Measurements from ENCODE around the gene NDUFA3. TPM values are rescaled to one million over a fixed set of nuclear protein-coding genes. Genes with fewer than 3 reads are reported as not detected.

The NDUFA3 gene
- total RNA-seq, 2 experiments from 2014 or later: 86.3 to 92.4 TPM

DNA sequence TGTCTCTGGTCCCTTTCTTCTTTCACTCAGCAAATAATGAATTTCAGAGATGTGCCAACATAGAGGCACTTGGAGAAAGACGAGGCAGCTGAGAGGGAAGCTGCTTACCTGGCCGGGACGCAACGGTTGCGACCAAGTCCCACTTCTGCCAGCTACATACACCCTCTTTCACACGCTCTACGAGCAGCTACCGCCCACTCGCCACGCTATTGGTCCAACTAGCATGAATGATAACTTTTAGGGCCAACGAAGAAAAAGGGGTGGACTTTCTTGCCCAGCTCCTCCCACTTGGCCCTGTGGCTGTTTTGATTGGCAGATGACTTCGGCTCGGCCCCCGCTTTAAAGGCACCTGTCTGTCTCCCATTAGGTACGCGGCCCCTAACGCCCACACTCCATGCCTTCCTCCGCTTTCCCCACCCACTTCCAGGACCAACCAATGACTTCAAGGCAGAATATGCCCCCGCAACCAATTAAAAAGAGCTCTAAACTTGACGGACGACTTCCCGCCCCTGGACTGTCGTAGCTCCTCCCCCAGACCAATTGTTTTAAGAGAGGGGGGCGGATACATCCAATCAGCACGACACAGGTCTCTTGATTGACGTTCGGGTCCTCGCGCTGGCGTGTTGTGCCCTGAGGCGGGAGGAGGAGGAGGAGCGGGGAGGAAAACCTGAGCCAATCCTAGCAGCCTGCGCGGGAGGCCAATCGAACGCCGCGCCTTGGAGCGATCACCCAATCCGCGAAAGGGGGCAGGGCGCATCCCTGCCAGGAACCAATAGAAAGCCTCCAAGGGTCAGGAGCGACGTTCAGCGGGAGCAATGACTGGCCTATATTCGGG is 34.4 kb downstream of the NDUFA3 start:
- TF ChIP-seq EZH2phosphoT487 (IDR thresholded peaks at IDR 0.05; ENCODE audit: borderline replicate concordance, low read depth, low read length): no peak
- ChIA-PET CTCF (ENCODE audit: unreplicated experiment) (interaction anchor here (0.5 to 1.0 kb wide), 4 partner anchors 22 to 52 kb away, joined by 3 to 6 read pairs (median 4); partner anchors contain the start of genes MBOAT7, PRPF31 and TFPT), POLR2A (interaction anchor here (0.5 to 1.2 kb wide), 6 partner anchors 19 to 52 kb away, joined by 3 to 9 read pairs (median 6); partner anchors contain the start of genes LENG1, MBOAT7, NDUFA3 and PRPF31)
- DNase-seq (ENCODE audit: low spot score): peak; percentile 100
- Histone ChIP-seq H3K9me2 (ENCODE audit: insufficient read depth, low read length) (no peaks in the 10 kb centered on the region), H3K36me3 (ENCODE audit: insufficient read depth, low read length) (peaks cover 31% of the 10 kb centered on the region; the same call in 1 of the 2 replicates), H3K4me2 (ENCODE audit: low read length) (peak overlapping the region; percentile 92), H3K4me3 (ENCODE audit: low read depth, low read length, poor library complexity, severe bottlenecking) (peak overlapping the region; percentile 96), H3K4me1 (ENCODE audit: insufficient read depth, low read length, poor library complexity, severe bottlenecking) (peaks cover 21% of the 10 kb centered on the region), H4K20me1 (ENCODE audit: insufficient read depth, low read length) (no peaks in the 10 kb centered on the region; the same call in 1 of the 2 replicates), H3K9me3 (ENCODE audit: low read length) (no peaks in the 10 kb centered on the region), H2AFZ (ENCODE audit: low read length) (peak overlapping the region; percentile 79; the same call in 1 of the 2 replicates), H3K79me2 (ENCODE audit: insufficient read depth, low read depth, low read length) (peaks cover 34% of the 10 kb centered on the region), H3K27ac (ENCODE audit: low read depth, low read length, poor library complexity, severe bottlenecking) (peak overlapping the region; percentile 35)
- BruUV-seq (replicated peaks): no TSS peak
- intact Hi-C loops (cut with micrococcal nuclease; ENCODE audit: unreplicated experiment): loop anchor here (1.0 to 2.0 kb wide), 3 partner anchors 22 to 35 kb away; partner anchors contain the start of genes LENG1, NDUFA3, PRPF31 and TFPT

GRCh38 chr19:54137699-54138488 is 35.2 kb downstream of the NDUFA3 start, which contains the start of gene CNOT3:
Gene CNOT3, plus strand, starts transcription at chr19:54137762. Its CDS starts 5,217 bp downstream, at chr19:54142979.
- peaks cover 21% of the 10 kb centered on the region for H3K4me1 ChIP-seq (ENCODE audit: insufficient read depth, low read length, poor library complexity, severe bottlenecking)
- H3K9me3 ChIP-seq (ENCODE audit: low read length): no peaks in the 10 kb centered on the region
- peak; percentile 28 for DNase-seq (ENCODE audit: low spot score)
- no TSS peak for BruUV-seq (replicated peaks)
- ChIA-PET CTCF (ENCODE audit: unreplicated experiment) (interaction anchor here (1.0 kb wide), 1 partner anchor 23 kb away, joined by 6 read pairs; the partner anchor contains the start of genes PRPF31 and TFPT), POLR2A (interaction anchor here (0.5 to 1.2 kb wide), 7 partner anchors 18 to 1244 kb away, joined by 3 to 9 read pairs (median 5); partner anchors contain the start of genes LENG1, MBOAT7, PRPF31 and TFPT)
- H4K20me1 ChIP-seq (ENCODE audit: insufficient read depth, low read length): no peaks in the 10 kb centered on the region; the same call in 1 of the 2 replicates
- TF ChIP-seq EZH2phosphoT487 (IDR thresholded peaks at IDR 0.05; ENCODE audit: borderline replicate concordance, low read depth, low read length) (no peak), CTCF (conservative IDR thresholded peaks at IDR 0.05; ENCODE audit: low read length) (no peak)
- H3K9me2 ChIP-seq (ENCODE audit: insufficient read depth, low read length): no peaks in the 10 kb centered on the region
- peak within 1 kb of the TSS; percentile 79; the same call in 1 of the 2 replicates for H2AFZ ChIP-seq (ENCODE audit: low read length)
- intact Hi-C loops (cut with micrococcal nuclease; ENCODE audit: unreplicated experiment): loop anchor here (1.0 to 2.0 kb wide), 3 partner anchors 21 to 36 kb away; partner anchors contain the start of genes LENG1, NDUFA3, PRPF31 and TFPT
- H3K4me2 ChIP-seq (ENCODE audit: low read length): peak within 1 kb of the TSS; percentile 92
- peaks cover 34% of the 10 kb centered on the region for H3K79me2 ChIP-seq (ENCODE audit: insufficient read depth, low read depth, low read length)
- peak within 1 kb of the TSS; percentile 54 for H3K27ac ChIP-seq (ENCODE audit: low read depth, low read length, poor library complexity, severe bottlenecking)
- H3K36me3 ChIP-seq (ENCODE audit: insufficient read depth, low read length): peaks cover 39% of the 10 kb centered on the region
- H3K4me3 ChIP-seq (ENCODE audit: low read depth, low read length, poor library complexity, severe bottlenecking): peak within 1 kb of the TSS; percentile 96

Data from OCI-LY7 (cell line).